DND-41 (cell line): Measurements from ENCODE around the gene KHDRBS2.

Experiments
- ATAC-seq: fragments of 200-7000 bp; cut with Tn5 transposase; 3 replicates; pipeline ENCODE4 v1.9.1; 2021; ENCODE audit warnings: low read depth; ENCODE audit not compliant: insufficient read depth
- DNase-seq: peaks from one replicate; pipeline ENCODE4 v3.0.0-alpha.2; 2020
- H2AFZ ChIP-seq: 2 replicates; pipeline ENCODE4 v1.6.0; 2012; ENCODE audit warnings: low read depth, low read length
- H3K27ac ChIP-seq: 2 replicates; pipeline ENCODE4 v1.5.1; 2012; ENCODE audit warnings: low read length, inconsistent platforms
- H3K27me3 ChIP-seq: fragments of 200-600 bp; sonication (generic); 2 replicates; pipeline ENCODE4 v1.6.0; 2012; ENCODE audit warnings: low read length, mild to moderate bottlenecking, inconsistent platforms; ENCODE audit not compliant: insufficient read depth, poor library complexity
- H3K36me3 ChIP-seq: 2 replicates; pipeline ENCODE4 v1.5.1; 2012; ENCODE audit warnings: low read length, inconsistent platforms; ENCODE audit not compliant: insufficient read depth
- H3K4me1 ChIP-seq: 2 replicates; pipeline ENCODE4 v1.5.1; 2012; ENCODE audit warnings: mild to moderate bottlenecking, low read length; ENCODE audit not compliant: insufficient read depth
- H3K4me2 ChIP-seq: 2 replicates; pipeline ENCODE4 v1.6.0; 2012; ENCODE audit warnings: mild to moderate bottlenecking, moderate library complexity, low read length, inconsistent platforms; ENCODE audit not compliant: insufficient read depth
- H3K4me3 ChIP-seq, 2 experiments: fragments of 200-600 bp in 1 of 2; shearing (Covaris generic) in 1 of 2; 2 replicates each; pipeline ENCODE4 v1.5.1; 2012 to 2016; ENCODE audit warnings: inconsistent platforms in 2 of 2, low read length in 2 of 2, mild to moderate bottlenecking in 2 of 2, low read depth in 1 of 2, moderate library complexity in 1 of 2
- H3K79me2 ChIP-seq: 2 replicates; pipeline ENCODE4 v1.6.0; 2012; ENCODE audit warnings: low read length, inconsistent platforms; ENCODE audit not compliant: insufficient read depth
- H3K9ac ChIP-seq: 2 replicates; pipeline ENCODE4 v1.6.0; 2012; ENCODE audit warnings: low read depth, mild to moderate bottlenecking, inconsistent platforms, low read length, moderate library complexity
- H3K9me3 ChIP-seq: 2 replicates; pipeline ENCODE4 v1.5.1; 2012; ENCODE audit warnings: low read length, moderate library complexity, mild to moderate bottlenecking, inconsistent platforms; ENCODE audit not compliant: insufficient read depth, severe bottlenecking
- H4K20me1 ChIP-seq: 2 replicates; pipeline ENCODE4 v1.6.0; 2012; ENCODE audit warnings: low read length; ENCODE audit not compliant: insufficient read depth
- EZH2 ChIP-seq: IDR thresholded peaks from 3 replicates; pipeline ENCODE4 v1.6.1; 2012; ENCODE audit warnings: borderline replicate concordance, low read depth, mild to moderate bottlenecking, moderate library complexity, low read length, inconsistent platforms; ENCODE audit not compliant: severe bottlenecking
- TF ChIP-seq, protein P1 (sequence below): IDR thresholded peaks from 2 replicates; pipeline ENCODE4 v1.5.1; 2012; ENCODE audit warnings: borderline replicate concordance, low read length, moderate library complexity, mild to moderate bottlenecking; ENCODE audit not compliant: poor library complexity, severe bottlenecking; ENCODE audit errors: extremely low read depth

Gene KHDRBS2

GRCh38 chr6:61901748-61902147 lies 384.3 kb downstream of the KHDRBS2 start:
- Histone ChIP-seq H3K27ac (no peak overlapping the region), H3K4me2 (no peak overlapping the region), H3K36me3 (no peaks in the 10 kb centered on the region), H3K9me3 (no peaks in the 10 kb centered on the region), H2AFZ (no peak overlapping the region), H3K79me2 (no peaks in the 10 kb centered on the region), H3K27me3 (no peaks in the 10 kb centered on the region), H3K4me3 (no peak overlapping the region), H4K20me1 (no peaks in the 10 kb centered on the region), H3K9ac (no peak overlapping the region), H3K4me1 (no peaks in the 10 kb centered on the region)
- TF ChIP-seq, protein P1, sequence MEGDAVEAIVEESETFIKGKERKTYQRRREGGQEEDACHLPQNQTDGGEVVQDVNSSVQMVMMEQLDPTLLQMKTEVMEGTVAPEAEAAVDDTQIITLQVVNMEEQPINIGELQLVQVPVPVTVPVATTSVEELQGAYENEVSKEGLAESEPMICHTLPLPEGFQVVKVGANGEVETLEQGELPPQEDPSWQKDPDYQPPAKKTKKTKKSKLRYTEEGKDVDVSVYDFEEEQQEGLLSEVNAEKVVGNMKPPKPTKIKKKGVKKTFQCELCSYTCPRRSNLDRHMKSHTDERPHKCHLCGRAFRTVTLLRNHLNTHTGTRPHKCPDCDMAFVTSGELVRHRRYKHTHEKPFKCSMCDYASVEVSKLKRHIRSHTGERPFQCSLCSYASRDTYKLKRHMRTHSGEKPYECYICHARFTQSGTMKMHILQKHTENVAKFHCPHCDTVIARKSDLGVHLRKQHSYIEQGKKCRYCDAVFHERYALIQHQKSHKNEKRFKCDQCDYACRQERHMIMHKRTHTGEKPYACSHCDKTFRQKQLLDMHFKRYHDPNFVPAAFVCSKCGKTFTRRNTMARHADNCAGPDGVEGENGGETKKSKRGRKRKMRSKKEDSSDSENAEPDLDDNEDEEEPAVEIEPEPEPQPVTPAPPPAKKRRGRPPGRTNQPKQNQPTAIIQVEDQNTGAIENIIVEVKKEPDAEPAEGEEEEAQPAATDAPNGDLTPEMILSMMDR, result no peak
- TF ChIP-seq EZH2, result no peak
- DNase-seq, result no peak
- no peak for ATAC-seq

DNA sequence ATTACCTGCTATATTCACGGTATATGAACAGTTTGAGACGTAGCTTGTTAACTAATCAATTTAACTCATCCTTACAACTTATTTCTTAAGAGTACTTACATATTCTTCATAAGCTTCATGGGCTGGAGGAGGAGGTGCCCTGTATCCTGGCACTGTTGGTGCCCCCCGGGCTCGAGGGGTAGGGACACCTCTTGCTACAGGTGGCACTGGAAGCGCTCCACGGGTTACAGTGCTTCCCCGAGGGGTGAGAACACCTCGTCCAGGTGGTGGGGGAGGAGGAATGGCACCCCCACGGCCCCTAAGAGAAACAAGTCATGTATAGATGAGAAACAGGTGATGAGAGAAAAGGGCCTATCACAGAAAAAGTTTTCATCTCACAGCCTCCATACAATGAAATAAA lies 391.5 kb downstream of the KHDRBS2 start:
- Histone ChIP-seq H2AFZ (no peak overlapping the region), H3K9me3 (no peaks in the 10 kb centered on the region), H4K20me1 (no peaks in the 10 kb centered on the region), H3K4me1 (no peaks in the 10 kb centered on the region), H3K27me3 (no peaks in the 10 kb centered on the region), H3K4me2 (no peak overlapping the region), H3K79me2 (no peaks in the 10 kb centered on the region), H3K36me3 (no peaks in the 10 kb centered on the region), H3K27ac (no peak overlapping the region), H3K9ac (no peak overlapping the region), H3K4me3 (no peak overlapping the region)
- ATAC-seq (no peak), DNase-seq (no peak)
- TF ChIP-seq, protein P1, result no peak
- TF ChIP-seq EZH2, result no peak

DNA sequence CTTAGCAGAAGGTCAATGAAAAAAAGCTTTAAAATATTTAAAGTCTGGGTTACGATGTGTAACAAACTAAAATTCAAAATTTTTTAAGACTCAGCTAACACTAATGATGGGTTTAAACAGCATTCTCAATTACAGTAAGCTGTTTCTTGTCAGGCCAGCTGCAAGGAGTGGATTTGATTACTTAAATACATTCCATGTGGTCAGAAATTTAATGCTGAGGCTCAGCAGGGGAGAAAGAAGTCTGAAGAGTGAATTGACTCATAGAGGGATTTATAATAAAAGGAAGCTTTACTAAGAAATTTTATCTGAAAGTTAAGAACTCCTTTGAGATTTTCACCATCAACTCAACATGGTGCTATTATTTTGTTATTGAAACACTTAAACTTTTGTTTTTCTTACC lies 398.6 kb downstream of the KHDRBS2 start:
- no peaks in the 10 kb centered on the region for H3K36me3 ChIP-seq
- no peak overlapping the region for H3K27ac ChIP-seq
- no peak for TF ChIP-seq EZH2
- TF ChIP-seq, protein P1, result no peak
- no peaks in the 10 kb centered on the region for H3K9me3 ChIP-seq
- H4K20me1 ChIP-seq, result no peaks in the 10 kb centered on the region
- ATAC-seq (no peak), DNase-seq (no peak)
- no peak overlapping the region for H3K4me2 ChIP-seq
- H3K27me3 ChIP-seq, result no peaks in the 10 kb centered on the region
- H3K9ac ChIP-seq, result no peak overlapping the region
- no peaks in the 10 kb centered on the region for H3K4me1 ChIP-seq
- H2AFZ ChIP-seq, result no peak overlapping the region
- H3K79me2 ChIP-seq, result no peaks in the 10 kb centered on the region
- no peak overlapping the region for H3K4me3 ChIP-seq
